Neural progenitor cell (in vitro differentiated cells): ENCODE results near the gene USP27X. TPM values are rescaled to one million over a fixed set of nuclear protein-coding genes. Genes with fewer than 3 reads are reported as not detected.

Experiments
- DNase-seq: peaks from one replicate; pipeline ENCODE4 v3.0.0-alpha.2; 2016; ENCODE audit warnings: low spot score
- H2AFZ ChIP-seq: fragments of 200-600 bp; sonication (generic); replicated peaks from 2 replicates; pipeline ENCODE4 v1.6.1; 2016; ENCODE audit warnings: antibody characterized with exemption
- H3F3A ChIP-seq: fragments of 200-600 bp; sonication (generic); 2 replicates; pipeline ENCODE4 v1.6.1; 2016; ENCODE audit warnings: antibody characterized with exemption, low read depth
- H3K27ac ChIP-seq: fragments of 200-600 bp; sonication (generic); 2 replicates; pipeline ENCODE4 v1.5.1; 2016; ENCODE audit warnings: mild to moderate bottlenecking
- H3K27me3 ChIP-seq: fragments of 200-600 bp; sonication (generic); 2 replicates; pipeline ENCODE4 v1.6.1; 2016; ENCODE audit warnings: mild to moderate bottlenecking, moderate library complexity
- H3K36me3 ChIP-seq: fragments of 200-600 bp; sonication (generic); 2 replicates; pipeline ENCODE4 v1.5.1; 2016
- H3K4me1 ChIP-seq: fragments of 200-600 bp; sonication (generic); 2 replicates; pipeline ENCODE4 v1.6.1; 2016; ENCODE audit warnings: mixed run types
- H3K4me2 ChIP-seq: fragments of 200-600 bp; sonication (generic); 2 replicates; pipeline ENCODE4 v1.6.1; 2016
- H3K4me3 ChIP-seq: fragments of 200-600 bp; sonication (generic); 2 replicates; pipeline ENCODE4 v1.5.1; 2016
- H3K79me2 ChIP-seq: fragments of 200-600 bp; sonication (generic); 2 replicates; pipeline ENCODE4 v1.6.1; 2016; ENCODE audit warnings: low read depth
- H3K9ac ChIP-seq: fragments of 200-600 bp; sonication (generic); 2 replicates; pipeline ENCODE4 v1.6.1; 2016
- H3K9me3 ChIP-seq: fragments of 200-600 bp; sonication (generic); 2 replicates; pipeline ENCODE4 v1.5.1; 2016; ENCODE audit warnings: low read depth
- H4K20me1 ChIP-seq: fragments of 200-600 bp; sonication (generic); 2 replicates; pipeline ENCODE4 v1.6.1; 2016; ENCODE audit warnings: low read depth
- H3K27ac Mint-ChIP-seq: 3 replicates; pipeline ENCODE4 v1.8.0; 2021; ENCODE audit warnings: mixed read lengths
- H3K27me3 Mint-ChIP-seq: 2 replicates; pipeline ENCODE4 v1.8.0; 2022; ENCODE audit warnings: low read depth, mild to moderate bottlenecking, inconsistent platforms, moderate library complexity, mixed read lengths; ENCODE audit not compliant: insufficient read depth
- H3K36me3 Mint-ChIP-seq: 3 replicates; pipeline ENCODE4 v1.8.0; 2021; ENCODE audit warnings: mixed read lengths
- H3K4me1 Mint-ChIP-seq: 3 replicates; pipeline ENCODE4 v1.8.0; 2021; ENCODE audit warnings: mixed read lengths
- H3K4me3 Mint-ChIP-seq: 3 replicates; pipeline ENCODE4 v1.8.0; 2021; ENCODE audit warnings: mild to moderate bottlenecking, moderate library complexity, mixed read lengths
- H3K9me3 Mint-ChIP-seq: 3 replicates; pipeline ENCODE4 v1.8.0; 2020; ENCODE audit warnings: mixed read lengths
- EZH2 ChIP-seq: fragments of 200-600 bp; sonication (generic); IDR thresholded peaks from 2 replicates; pipeline ENCODE4 v1.6.1; 2017; ENCODE audit warnings: antibody characterized with exemption, mild to moderate bottlenecking, moderate library complexity
- EZH2phosphoT487 ChIP-seq: fragments of 200-600 bp; sonication (generic); IDR thresholded peaks from 2 replicates; pipeline ENCODE4 v1.6.1; 2017; ENCODE audit warnings: antibody characterized with exemption
- total RNA-seq: library from RNA; depleted of rRNA; stranded (reverse); fragments of >200 nt; gene quantifications from 2 replicates; pipeline ENCODE4 v1.2.3, GENCODE V29; 2015; ENCODE audit warnings: low replicate concordance
- TF ChIP-seq, protein P1 (sequence below): fragments of 200-600 bp; sonication (generic); IDR thresholded peaks from 2 replicates; pipeline ENCODE4 v1.5.1; 2017; ENCODE audit warnings: antibody characterized with exemption, mild to moderate bottlenecking

USP27X gene
- total RNA-seq, 1 donor from 2014 or later, result 4.2 TPM

DNA sequence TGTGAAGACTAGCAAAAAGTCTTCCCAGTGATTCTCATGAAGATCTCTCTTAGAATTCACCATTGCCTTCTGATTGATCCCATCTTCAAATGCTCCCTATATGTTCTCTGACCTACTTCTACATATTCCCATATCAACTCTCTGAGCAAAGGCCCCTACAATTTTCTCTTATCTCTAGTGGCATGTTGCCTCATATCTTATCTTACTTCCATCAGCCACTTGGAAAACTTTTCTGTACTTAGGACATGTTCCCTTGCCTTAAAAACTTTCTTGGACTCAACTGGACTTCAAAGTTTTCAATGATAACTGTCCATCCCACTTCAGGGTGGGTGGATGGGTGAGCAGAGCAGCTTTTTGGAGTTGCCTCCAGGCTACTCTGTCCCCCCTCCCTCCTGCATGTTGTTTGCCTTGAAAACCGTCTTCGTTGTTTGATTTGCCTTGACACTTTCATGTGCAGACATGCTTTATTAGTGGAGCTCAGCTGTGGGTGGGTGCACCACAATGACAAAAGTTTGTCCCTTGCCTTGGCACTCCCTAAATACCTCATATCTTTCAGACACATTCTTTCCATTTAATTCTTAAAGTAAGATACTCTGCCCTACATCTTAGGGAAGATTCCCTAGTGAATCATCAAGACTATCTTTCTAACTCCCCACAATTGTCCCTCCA, 18.3 kb upstream of the USP27X start:
- no peak overlapping the region for H3K9ac ChIP-seq
- no peaks in the 10 kb centered on the region for H4K20me1 ChIP-seq
- Mint-ChIP-seq H3K9me3 (no peaks in the 10 kb centered on the region), H3K27me3 (no peaks in the 10 kb centered on the region), H3K4me3 (no peak overlapping the region), H3K4me1 (no peaks in the 10 kb centered on the region), H3K27ac (no peak overlapping the region), H3K36me3 (no peaks in the 10 kb centered on the region)
- no peaks in the 10 kb centered on the region for H3K9me3 ChIP-seq
- no peaks in the 10 kb centered on the region for H3K36me3 ChIP-seq
- no peaks in the 10 kb centered on the region for H3K27me3 ChIP-seq
- TF ChIP-seq EZH2, result no peak
- no peak for TF ChIP-seq EZH2phosphoT487
- TF ChIP-seq, protein P1, sequence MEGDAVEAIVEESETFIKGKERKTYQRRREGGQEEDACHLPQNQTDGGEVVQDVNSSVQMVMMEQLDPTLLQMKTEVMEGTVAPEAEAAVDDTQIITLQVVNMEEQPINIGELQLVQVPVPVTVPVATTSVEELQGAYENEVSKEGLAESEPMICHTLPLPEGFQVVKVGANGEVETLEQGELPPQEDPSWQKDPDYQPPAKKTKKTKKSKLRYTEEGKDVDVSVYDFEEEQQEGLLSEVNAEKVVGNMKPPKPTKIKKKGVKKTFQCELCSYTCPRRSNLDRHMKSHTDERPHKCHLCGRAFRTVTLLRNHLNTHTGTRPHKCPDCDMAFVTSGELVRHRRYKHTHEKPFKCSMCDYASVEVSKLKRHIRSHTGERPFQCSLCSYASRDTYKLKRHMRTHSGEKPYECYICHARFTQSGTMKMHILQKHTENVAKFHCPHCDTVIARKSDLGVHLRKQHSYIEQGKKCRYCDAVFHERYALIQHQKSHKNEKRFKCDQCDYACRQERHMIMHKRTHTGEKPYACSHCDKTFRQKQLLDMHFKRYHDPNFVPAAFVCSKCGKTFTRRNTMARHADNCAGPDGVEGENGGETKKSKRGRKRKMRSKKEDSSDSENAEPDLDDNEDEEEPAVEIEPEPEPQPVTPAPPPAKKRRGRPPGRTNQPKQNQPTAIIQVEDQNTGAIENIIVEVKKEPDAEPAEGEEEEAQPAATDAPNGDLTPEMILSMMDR, result no peak
- no peak for DNase-seq
- no peaks in the 10 kb centered on the region for H3K79me2 ChIP-seq
- H3K4me3 ChIP-seq, result no peak overlapping the region
- no peaks in the 10 kb centered on the region for H3F3A ChIP-seq
- no peak overlapping the region for H2AFZ ChIP-seq
- H3K4me2 ChIP-seq, result no peak overlapping the region
- no peaks in the 10 kb centered on the region for H3K4me1 ChIP-seq
- no peak overlapping the region for H3K27ac ChIP-seq

DNA sequence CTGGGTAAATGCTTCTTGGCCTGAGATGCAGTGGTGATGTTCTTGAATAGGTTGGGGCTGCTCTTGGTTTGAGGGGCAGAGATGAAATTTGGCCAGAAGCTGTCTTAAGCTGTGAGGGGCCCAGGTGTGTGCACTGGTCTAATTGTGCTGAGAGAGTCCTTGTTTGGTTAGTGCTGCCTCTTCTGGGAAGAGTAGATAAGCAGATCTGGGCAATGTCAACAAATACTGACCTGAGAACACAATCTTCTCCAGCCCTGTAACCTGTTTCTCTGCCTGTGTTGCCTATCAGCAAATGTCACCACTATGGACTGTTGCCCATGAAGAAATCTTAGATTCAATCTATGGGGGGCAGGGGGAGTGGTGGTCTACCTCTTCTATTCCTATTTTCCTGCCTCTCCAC, 17.2 kb upstream of the USP27X start:
- no peak for DNase-seq
- H3K9ac ChIP-seq, result no peak overlapping the region
- Mint-ChIP-seq H3K9me3 (no peaks in the 10 kb centered on the region), H3K27ac (no peak overlapping the region), H3K4me1 (no peaks in the 10 kb centered on the region), H3K27me3 (no peaks in the 10 kb centered on the region), H3K36me3 (no peaks in the 10 kb centered on the region), H3K4me3 (no peak overlapping the region)
- H4K20me1 ChIP-seq, result no peaks in the 10 kb centered on the region
- no peak overlapping the region for H3K27ac ChIP-seq
- no peak overlapping the region for H2AFZ ChIP-seq
- no peaks in the 10 kb centered on the region for H3K4me1 ChIP-seq
- no peaks in the 10 kb centered on the region for H3F3A ChIP-seq
- no peak overlapping the region for H3K4me2 ChIP-seq
- H3K9me3 ChIP-seq, result peaks cover 2% of the 10 kb centered on the region
- TF ChIP-seq, protein P1, result no peak
- TF ChIP-seq EZH2, result no peak
- TF ChIP-seq EZH2phosphoT487, result no peak
- H3K4me3 ChIP-seq, result no peak overlapping the region
- H3K36me3 ChIP-seq, result no peaks in the 10 kb centered on the region
- H3K79me2 ChIP-seq, result no peaks in the 10 kb centered on the region
- H3K27me3 ChIP-seq, result no peaks in the 10 kb centered on the region

DNA sequence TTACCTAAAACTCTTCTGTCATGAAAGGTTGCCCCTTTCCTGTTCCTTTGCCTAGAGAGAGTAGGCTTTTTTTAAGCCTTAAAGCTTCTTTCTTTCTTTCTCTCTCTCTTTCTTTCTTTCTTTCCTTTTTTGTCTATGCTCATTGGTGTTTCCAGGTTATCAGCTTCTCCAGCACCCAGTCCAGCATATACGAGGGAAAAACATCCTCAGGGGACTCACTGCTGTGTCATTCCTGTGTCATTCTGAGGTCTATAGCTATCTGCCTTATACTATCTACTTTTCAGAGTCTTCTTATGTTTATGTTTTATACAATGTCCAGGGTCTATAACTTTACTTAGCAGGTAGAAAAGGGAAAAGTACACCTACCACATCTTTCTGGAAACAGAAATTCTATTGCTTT, 10.5 kb upstream of the USP27X start:
- Histone ChIP-seq H3K4me3 (no peak overlapping the region), H2AFZ (no peak overlapping the region), H3K79me2 (no peaks in the 10 kb centered on the region), H3K9me3 (peaks cover 5% of the 10 kb centered on the region), H4K20me1 (no peaks in the 10 kb centered on the region), H3K9ac (no peak overlapping the region), H3K4me1 (no peaks in the 10 kb centered on the region), H3K27ac (no peak overlapping the region), H3K27me3 (no peaks in the 10 kb centered on the region), H3K36me3 (no peaks in the 10 kb centered on the region), H3K4me2 (no peak overlapping the region), H3F3A (no peaks in the 10 kb centered on the region)
- Mint-ChIP-seq H3K9me3 (no peaks in the 10 kb centered on the region), H3K4me3 (no peak overlapping the region), H3K4me1 (no peaks in the 10 kb centered on the region), H3K27ac (no peak overlapping the region), H3K36me3 (no peaks in the 10 kb centered on the region), H3K27me3 (peaks cover 2% of the 10 kb centered on the region)
- TF ChIP-seq, protein P1, result no peak
- TF ChIP-seq EZH2 (no peak), EZH2phosphoT487 (no peak)
- no peak for DNase-seq
